ENCODE measurements around the gene EIF3L.

DNA sequence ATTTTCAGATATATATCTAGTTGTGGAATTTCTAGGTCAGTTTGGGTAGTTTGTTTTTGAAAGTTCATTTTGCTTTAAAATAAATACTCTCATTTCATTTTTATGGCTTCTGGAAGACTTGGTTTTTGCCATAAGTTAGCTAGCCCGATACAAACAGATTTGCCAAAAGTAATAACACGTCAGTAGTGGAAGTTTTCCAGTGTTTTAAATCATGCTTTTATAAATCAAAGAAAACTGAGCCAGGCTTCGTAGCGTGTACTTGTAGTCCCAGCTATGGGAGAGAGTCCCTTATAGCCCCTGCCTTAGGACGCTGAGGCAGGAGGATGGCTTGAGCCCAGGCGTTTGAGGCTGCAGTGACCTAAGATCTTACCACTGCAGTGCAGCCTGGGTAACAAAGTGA lies 35.2 kb downstream of the EIF3L start:
- TF ChIP-seq, protein P1, sequence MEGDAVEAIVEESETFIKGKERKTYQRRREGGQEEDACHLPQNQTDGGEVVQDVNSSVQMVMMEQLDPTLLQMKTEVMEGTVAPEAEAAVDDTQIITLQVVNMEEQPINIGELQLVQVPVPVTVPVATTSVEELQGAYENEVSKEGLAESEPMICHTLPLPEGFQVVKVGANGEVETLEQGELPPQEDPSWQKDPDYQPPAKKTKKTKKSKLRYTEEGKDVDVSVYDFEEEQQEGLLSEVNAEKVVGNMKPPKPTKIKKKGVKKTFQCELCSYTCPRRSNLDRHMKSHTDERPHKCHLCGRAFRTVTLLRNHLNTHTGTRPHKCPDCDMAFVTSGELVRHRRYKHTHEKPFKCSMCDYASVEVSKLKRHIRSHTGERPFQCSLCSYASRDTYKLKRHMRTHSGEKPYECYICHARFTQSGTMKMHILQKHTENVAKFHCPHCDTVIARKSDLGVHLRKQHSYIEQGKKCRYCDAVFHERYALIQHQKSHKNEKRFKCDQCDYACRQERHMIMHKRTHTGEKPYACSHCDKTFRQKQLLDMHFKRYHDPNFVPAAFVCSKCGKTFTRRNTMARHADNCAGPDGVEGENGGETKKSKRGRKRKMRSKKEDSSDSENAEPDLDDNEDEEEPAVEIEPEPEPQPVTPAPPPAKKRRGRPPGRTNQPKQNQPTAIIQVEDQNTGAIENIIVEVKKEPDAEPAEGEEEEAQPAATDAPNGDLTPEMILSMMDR (IDR thresholded peaks at IDR 0.05), result no peak
- TF ChIP-seq POLR2AphosphoS5 (IDR thresholded peaks at IDR 0.05), result no peak
- TF ChIP-seq POLR2A (IDR thresholded peaks at IDR 0.05), result no peak

All from suprapubic skin (tissue), 4 donors.